ENCODE measurements around the gene FAM168A.
A peak's percentile ranks its signal among the peaks of the same experiment; 100 is the strongest.

FAM168A gene

GRCh38 chr11:73365352-73366264 is 232.3 kb downstream of the FAM168A start:
- no peak overlapping the region for H3K4me3 ChIP-seq
- H3K27ac ChIP-seq = peak overlapping the region in 2 of 21 experiments; percentile 11 to 24

GRCh38 chr11:73363147-73363546 is 234.8 kb downstream of the FAM168A start:
- no peak overlapping the region for H3K4me3 ChIP-seq
- peak overlapping the region in 1 of 21 experiments; percentile 22 for H3K27ac ChIP-seq

GRCh38 chr11:73361953-73362776 is 235.7 kb downstream of the FAM168A start:
- Histone ChIP-seq H3K27ac (no peak overlapping the region), H3K4me3 (no peak overlapping the region)

GRCh38 chr11:73360743-73361369 is 237.1 kb downstream of the FAM168A start:
- H3K27ac ChIP-seq = no peak overlapping the region

GRCh38 chr11:73359930-73360742 is 237.8 kb downstream of the FAM168A start:
- no peak overlapping the region for H3K4me3 ChIP-seq

More at GRCh38 chr11:73360743-73361369, 237.1 kb downstream of the FAM168A start:
- H3K4me3 ChIP-seq = no peak overlapping the region

GRCh38 chr11:73359341-73359740 is 238.6 kb downstream of the FAM168A start:
- H3K4me3 ChIP-seq = no peak overlapping the region
- H3K27ac ChIP-seq = peak overlapping the region in 6 of 21 experiments; percentile 10 to 71 (median 34)

More at GRCh38 chr11:73359930-73360742, 237.8 kb downstream of the FAM168A start:
- peak overlapping the region in 7 of 21 experiments; percentile 10 to 71 (median 41) for H3K27ac ChIP-seq

- no peak overlapping the region for H3K4me3 ChIP-seq
- H3K27ac ChIP-seq = no peak overlapping the region
Observed at GRCh38 chr11:73358071-73358470, 239.8 kb downstream of the FAM168A start.

GRCh38 chr11:73356979-73357860 is 240.7 kb downstream of the FAM168A start:
- H3K27ac ChIP-seq = no peak overlapping the region
- H3K4me3 ChIP-seq = no peak overlapping the region

- H3K4me3 ChIP-seq = no peak overlapping the region
- H3K27ac ChIP-seq = no peak overlapping the region
Observed at GRCh38 chr11:73355109-73355508, 242.8 kb downstream of the FAM168A start.

- Histone ChIP-seq H3K4me3 (no peak overlapping the region), H3K27ac (no peak overlapping the region)
Observed at GRCh38 chr11:73353422-73353821, 244.5 kb downstream of the FAM168A start.

- Histone ChIP-seq H3K4me3 (no peak overlapping the region), H3K27ac (peak overlapping the region in 2 of 21 experiments; percentile 35 to 43)
Observed at GRCh38 chr11:73350908-73351636, 246.8 kb downstream of the FAM168A start.
